Parathyroid adenoma (tissue), 2 donors: ENCODE results near the gene MPHOSPH9.

Source experiments
- H2AFZ ChIP-seq: fragments of 300-600 bp; sonication (generic); one replicate; pipeline ENCODE4 v1.7.0; 2017; ENCODE audit warnings: antibody characterized with exemption, mild to moderate bottlenecking
- H3K27ac ChIP-seq: fragments of 300-600 bp; sonication (generic); one replicate; pipeline ENCODE4 v1.7.0; 2017
- H3K27me3 ChIP-seq: fragments of 300-600 bp; sonication (generic); one replicate; pipeline ENCODE4 v1.7.0; 2017; ENCODE audit warnings: low read length; ENCODE audit not compliant: control insufficient read depth, insufficient read depth
- H3K36me3 ChIP-seq: fragments of 300-600 bp; sonication (generic); one replicate; pipeline ENCODE4 v1.7.0; 2017; ENCODE audit warnings: low read length; ENCODE audit not compliant: control insufficient read depth, insufficient read depth
- H3K4me1 ChIP-seq: fragments of 300-600 bp; sonication (generic); one replicate; pipeline ENCODE4 v1.7.0; 2017; ENCODE audit warnings: control low read depth
- H3K4me2 ChIP-seq: fragments of 300-600 bp; sonication (generic); one replicate; pipeline ENCODE4 v1.7.0; 2017; ENCODE audit warnings: low read length
- H3K4me3 ChIP-seq: fragments of 300-600 bp; sonication (generic); one replicate; pipeline ENCODE4 v1.7.0; 2017; ENCODE audit warnings: low read depth, low read length
- H3K79me2 ChIP-seq: fragments of 300-600 bp; sonication (generic); one replicate; pipeline ENCODE4 v1.7.0; 2017; ENCODE audit warnings: control low read depth
- H3K9ac ChIP-seq: fragments of 300-600 bp; sonication (generic); one replicate; pipeline ENCODE4 v1.7.0; 2017; ENCODE audit warnings: mild to moderate bottlenecking
- H3K9me3 ChIP-seq: fragments of 300-600 bp; sonication (generic); one replicate; pipeline ENCODE4 v1.7.0; 2017; ENCODE audit warnings: low read length; ENCODE audit not compliant: control insufficient read depth
- CTCF ChIP-seq: fragments of 300-600 bp; sonication (generic); IDR thresholded peaks from one replicate; pipeline ENCODE4 v1.7.0; 2017; ENCODE audit warnings: antibody characterized with exemption, mild to moderate bottlenecking
- donor health status: primary hyperparathyroidism.

The MPHOSPH9 gene

GRCh38 chr12:123119808-123120207 lies 113.1 kb downstream of the MPHOSPH9 start:
- H2AFZ ChIP-seq: no peak overlapping the region
- H3K27ac ChIP-seq: no peak overlapping the region
- no peaks in the 10 kb centered on the region for H3K27me3 ChIP-seq
- peaks cover 5% of the 10 kb centered on the region for H3K4me1 ChIP-seq
- no peak overlapping the region for H3K9ac ChIP-seq
- H3K36me3 ChIP-seq: no peaks in the 10 kb centered on the region
- H3K79me2 ChIP-seq: peaks cover 12% of the 10 kb centered on the region
- H3K4me3 ChIP-seq: no peak overlapping the region
- no peaks in the 10 kb centered on the region for H3K9me3 ChIP-seq
- no peak for TF ChIP-seq CTCF
- no peak overlapping the region for H3K4me2 ChIP-seq

GRCh38 chr12:123118497-123118896 lies 114.4 kb downstream of the MPHOSPH9 start:
- Histone ChIP-seq H3K27ac (no peak overlapping the region), H3K4me1 (peaks cover 5% of the 10 kb centered on the region)
- no peak for TF ChIP-seq CTCF

GRCh38 chr12:123115409-123116121 lies 117.4 kb downstream of the MPHOSPH9 start:
- no peaks in the 10 kb centered on the region for H3K9me3 ChIP-seq
- H3K27ac ChIP-seq: no peak overlapping the region
- H3K4me2 ChIP-seq: no peak overlapping the region
- H3K4me3 ChIP-seq: no peak overlapping the region
- H3K9ac ChIP-seq: no peak overlapping the region
- H3K36me3 ChIP-seq: no peaks in the 10 kb centered on the region
- peaks cover 5% of the 10 kb centered on the region for H3K4me1 ChIP-seq
- no peaks in the 10 kb centered on the region for H3K27me3 ChIP-seq
- H2AFZ ChIP-seq: no peak overlapping the region
- peaks cover 7% of the 10 kb centered on the region for H3K79me2 ChIP-seq
- no peak for TF ChIP-seq CTCF

More at GRCh38 chr12:123118497-123118896, 114.4 kb downstream of the MPHOSPH9 start:
- no peaks in the 10 kb centered on the region for H3K27me3 ChIP-seq
- H3K4me2 ChIP-seq: no peak overlapping the region
- H3K79me2 ChIP-seq: peaks cover 12% of the 10 kb centered on the region
- no peak overlapping the region for H3K9ac ChIP-seq
- no peak overlapping the region for H3K4me3 ChIP-seq
- no peaks in the 10 kb centered on the region for H3K9me3 ChIP-seq
- H2AFZ ChIP-seq: no peak overlapping the region
- H3K36me3 ChIP-seq: no peaks in the 10 kb centered on the region

GRCh38 chr12:123114304-123115083 lies 118.4 kb downstream of the MPHOSPH9 start:
- Histone ChIP-seq H3K4me1 (peaks cover 7% of the 10 kb centered on the region), H2AFZ (no peak overlapping the region), H3K4me2 (no peak overlapping the region), H3K27me3 (no peaks in the 10 kb centered on the region), H3K9me3 (no peaks in the 10 kb centered on the region), H3K27ac (peak overlapping the region; percentile 1), H3K79me2 (peaks cover 2% of the 10 kb centered on the region), H3K36me3 (no peaks in the 10 kb centered on the region), H3K9ac (no peak overlapping the region), H3K4me3 (no peak overlapping the region)
- TF ChIP-seq CTCF: no peak
